ENCODE results near the gene XXYLT1. TPM values are rescaled to one million over a fixed set of nuclear protein-coding genes. Genes with fewer than 3 reads are reported as not detected.

Gene XXYLT1
- total RNA-seq, 4 donors from 2014 or later: 14.1 to 23.7 (median 15.4) TPM

GRCh38 chr3:195178124-195178910 lies 92.6 kb downstream of the XXYLT1 start:
- peak overlapping the region; percentile 9 to 89 (median 49) for H3K27ac ChIP-seq
- H3K4me1 ChIP-seq: peaks cover 25 to 55% (median 33%) of the 10 kb centered on the region in 3 donors
- no peaks in the 10 kb centered on the region for H3K27me3 ChIP-seq
- DNase-seq: no peak
- WGBS, 2 donors: 65 to 68% methylated on average over 7 to 15 of the region's 17 CpGs
- no peaks in the 10 kb centered on the region for H3K36me3 ChIP-seq
- intact Hi-C loops (cut with DNase I): no loop called here
- TF ChIP-seq, protein P1, sequence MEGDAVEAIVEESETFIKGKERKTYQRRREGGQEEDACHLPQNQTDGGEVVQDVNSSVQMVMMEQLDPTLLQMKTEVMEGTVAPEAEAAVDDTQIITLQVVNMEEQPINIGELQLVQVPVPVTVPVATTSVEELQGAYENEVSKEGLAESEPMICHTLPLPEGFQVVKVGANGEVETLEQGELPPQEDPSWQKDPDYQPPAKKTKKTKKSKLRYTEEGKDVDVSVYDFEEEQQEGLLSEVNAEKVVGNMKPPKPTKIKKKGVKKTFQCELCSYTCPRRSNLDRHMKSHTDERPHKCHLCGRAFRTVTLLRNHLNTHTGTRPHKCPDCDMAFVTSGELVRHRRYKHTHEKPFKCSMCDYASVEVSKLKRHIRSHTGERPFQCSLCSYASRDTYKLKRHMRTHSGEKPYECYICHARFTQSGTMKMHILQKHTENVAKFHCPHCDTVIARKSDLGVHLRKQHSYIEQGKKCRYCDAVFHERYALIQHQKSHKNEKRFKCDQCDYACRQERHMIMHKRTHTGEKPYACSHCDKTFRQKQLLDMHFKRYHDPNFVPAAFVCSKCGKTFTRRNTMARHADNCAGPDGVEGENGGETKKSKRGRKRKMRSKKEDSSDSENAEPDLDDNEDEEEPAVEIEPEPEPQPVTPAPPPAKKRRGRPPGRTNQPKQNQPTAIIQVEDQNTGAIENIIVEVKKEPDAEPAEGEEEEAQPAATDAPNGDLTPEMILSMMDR (IDR thresholded peaks at IDR 0.05): no peak
- no peak for TF ChIP-seq POLR2A (IDR thresholded peaks at IDR 0.05)
- H3K4me3 ChIP-seq: no peak overlapping the region
- no peaks in the 10 kb centered on the region for H3K9me3 ChIP-seq

GRCh38 chr3:195177422-195178123 lies 93.4 kb downstream of the XXYLT1 start:
- H3K27me3 ChIP-seq: no peaks in the 10 kb centered on the region
- TF ChIP-seq, protein P1 (IDR thresholded peaks at IDR 0.05): no peak
- no peak for TF ChIP-seq POLR2A (IDR thresholded peaks at IDR 0.05)
- intact Hi-C loops (cut with DNase I): no loop called here
- H3K36me3 ChIP-seq: no peaks in the 10 kb centered on the region
- no peak for DNase-seq
- peak overlapping the region in 1 of 4 donors; percentile 85 for H3K27ac ChIP-seq
- H3K4me1 ChIP-seq: peaks cover 24 to 50% (median 25%) of the 10 kb centered on the region in 3 donors
- H3K9me3 ChIP-seq: no peaks in the 10 kb centered on the region
- no peak overlapping the region for H3K4me3 ChIP-seq
- 92 to 94% methylated on average over 6 of the region's 6 CpGs for WGBS, 2 donors

DNA sequence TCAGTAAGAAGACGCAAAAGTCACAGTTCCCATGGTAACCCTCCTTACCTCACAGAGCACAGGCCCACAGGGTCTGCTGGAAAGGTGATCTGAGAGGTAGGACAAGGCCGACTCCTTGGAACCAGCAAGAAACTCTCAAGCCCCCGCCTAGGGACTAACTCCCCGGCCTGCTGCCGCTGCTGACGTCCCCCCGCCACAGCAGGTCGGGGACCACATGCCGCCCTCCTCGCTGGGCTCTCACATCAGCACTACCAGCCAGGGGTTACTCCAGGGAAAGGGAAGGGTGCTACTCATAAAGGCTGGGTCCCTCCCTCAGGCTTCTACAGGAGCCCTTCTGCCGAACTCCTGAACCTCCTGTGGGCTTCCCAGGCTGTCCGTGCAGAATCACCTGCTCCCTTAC lies 94.2 kb downstream of the XXYLT1 start:
- intact Hi-C loops (cut with DNase I): no loop called here
- DNase-seq: no peak

DNA sequence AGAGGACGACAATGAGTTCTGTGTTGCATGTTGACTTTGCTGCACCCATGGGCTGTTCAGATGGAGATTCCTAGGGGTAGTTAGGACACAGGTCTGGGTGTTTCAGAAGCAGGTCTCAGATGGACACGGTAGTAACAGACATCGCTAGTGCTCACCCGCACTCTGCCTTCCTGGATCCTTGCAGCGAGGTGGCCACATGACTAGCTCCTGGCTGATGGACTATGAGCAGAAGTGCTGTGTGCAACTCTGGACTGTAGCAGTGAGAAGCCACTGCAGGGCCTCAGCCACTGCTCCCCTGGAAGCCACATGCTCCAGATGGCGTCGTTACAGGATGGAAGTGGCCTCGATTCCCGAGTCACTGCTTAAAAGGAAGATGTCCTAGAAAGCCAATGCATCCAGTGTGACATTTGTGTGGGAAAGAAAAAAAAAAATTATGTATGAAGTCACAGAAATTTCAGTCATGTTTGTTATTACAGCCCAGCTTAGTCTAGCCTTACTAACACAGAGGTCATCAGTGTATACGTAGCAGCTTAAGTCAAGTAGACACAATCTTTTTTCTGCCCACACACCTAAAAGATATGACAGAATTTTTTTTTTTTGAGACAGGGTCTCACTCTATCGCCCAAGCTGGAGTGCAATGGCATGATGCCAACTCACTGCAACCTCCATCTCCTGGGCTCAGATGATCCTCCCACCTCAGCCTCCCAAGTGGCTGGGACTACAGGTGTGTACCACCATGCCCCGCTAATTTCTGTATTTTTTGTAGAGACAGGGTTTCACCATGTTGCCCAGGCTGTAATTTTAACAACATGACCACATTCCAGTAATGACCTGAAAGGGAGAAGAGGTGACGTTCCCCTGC lies 95.3 kb downstream of the XXYLT1 start:
- Histone ChIP-seq H3K27ac (no peak overlapping the region), H3K9me3 (no peaks in the 10 kb centered on the region), H3K27me3 (no peaks in the 10 kb centered on the region), H3K4me1 (peaks cover 12 to 50% (median 19%) of the 10 kb centered on the region in 3 donors), H3K4me3 (no peak overlapping the region), H3K36me3 (no peaks in the 10 kb centered on the region)
- WGBS, 2 donors: 91 to 95% methylated on average over 12 of the region's 13 CpGs
- intact Hi-C loops (cut with DNase I): no loop called here
- TF ChIP-seq POLR2A (IDR thresholded peaks at IDR 0.05): no peak
- TF ChIP-seq, protein P1 (IDR thresholded peaks at IDR 0.05): no peak
- no peak for DNase-seq

More for the DNA sequence above, 94.2 kb downstream of the XXYLT1 start:
- H3K4me3 ChIP-seq: no peak overlapping the region
- no peak overlapping the region for H3K27ac ChIP-seq
- no peaks in the 10 kb centered on the region for H3K9me3 ChIP-seq
- H3K27me3 ChIP-seq: no peaks in the 10 kb centered on the region
- H3K4me1 ChIP-seq: peaks cover 18 to 50% (median 23%) of the 10 kb centered on the region in 3 donors
- TF ChIP-seq, protein P1 (IDR thresholded peaks at IDR 0.05): no peak
- WGBS, 2 donors: 87 to 89% methylated on average over 4 of the region's 12 CpGs
- no peaks in the 10 kb centered on the region for H3K36me3 ChIP-seq
